Measurements from ENCODE around the gene ITGAL. TPM values are rescaled to one million over a fixed set of nuclear protein-coding genes. Genes with fewer than 3 reads are reported as not detected.

ITGAL gene
- total and polyA plus RNA-seq, 3 donors from 2014 or later: 2.8 to 6.7 (median 5.0) TPM

DNA sequence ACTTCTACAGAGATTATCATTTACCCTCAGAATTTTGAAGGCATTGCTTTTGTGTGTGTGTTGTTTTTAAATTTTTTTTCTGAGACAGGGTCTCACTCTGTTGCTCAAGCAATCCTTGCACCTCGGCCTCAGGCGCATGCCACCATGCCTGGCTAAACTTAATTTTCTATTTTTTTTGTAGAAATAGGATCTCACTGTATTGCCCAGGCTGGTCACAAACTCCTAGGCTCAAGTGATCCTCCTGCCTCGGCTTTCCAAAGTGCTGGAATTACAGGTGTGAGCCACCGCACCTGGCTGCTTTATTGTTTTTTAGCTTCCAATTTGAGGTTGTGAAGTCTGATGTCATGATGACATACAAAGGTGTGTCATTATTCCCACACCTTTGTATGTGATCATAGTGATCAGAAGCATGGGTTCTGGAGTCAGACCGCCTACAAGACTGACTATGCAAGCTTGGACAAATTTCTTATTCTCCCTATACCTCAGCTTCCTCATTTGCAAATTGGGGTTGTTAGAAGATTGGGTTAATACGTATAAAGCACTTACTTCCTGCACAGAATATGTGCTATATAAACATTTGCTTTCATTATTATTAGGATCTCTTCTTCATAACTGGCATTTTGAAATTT, 32.7 kb upstream of the ITGAL start:
- no peaks in the 10 kb centered on the region for H3K27me3 ChIP-seq
- no peaks in the 10 kb centered on the region for H3K9me3 ChIP-seq
- no peak overlapping the region for H3K27ac ChIP-seq
- DNase-seq: no peak
- H3K4me1 ChIP-seq: no peaks in the 10 kb centered on the region
- TF ChIP-seq, protein P1, sequence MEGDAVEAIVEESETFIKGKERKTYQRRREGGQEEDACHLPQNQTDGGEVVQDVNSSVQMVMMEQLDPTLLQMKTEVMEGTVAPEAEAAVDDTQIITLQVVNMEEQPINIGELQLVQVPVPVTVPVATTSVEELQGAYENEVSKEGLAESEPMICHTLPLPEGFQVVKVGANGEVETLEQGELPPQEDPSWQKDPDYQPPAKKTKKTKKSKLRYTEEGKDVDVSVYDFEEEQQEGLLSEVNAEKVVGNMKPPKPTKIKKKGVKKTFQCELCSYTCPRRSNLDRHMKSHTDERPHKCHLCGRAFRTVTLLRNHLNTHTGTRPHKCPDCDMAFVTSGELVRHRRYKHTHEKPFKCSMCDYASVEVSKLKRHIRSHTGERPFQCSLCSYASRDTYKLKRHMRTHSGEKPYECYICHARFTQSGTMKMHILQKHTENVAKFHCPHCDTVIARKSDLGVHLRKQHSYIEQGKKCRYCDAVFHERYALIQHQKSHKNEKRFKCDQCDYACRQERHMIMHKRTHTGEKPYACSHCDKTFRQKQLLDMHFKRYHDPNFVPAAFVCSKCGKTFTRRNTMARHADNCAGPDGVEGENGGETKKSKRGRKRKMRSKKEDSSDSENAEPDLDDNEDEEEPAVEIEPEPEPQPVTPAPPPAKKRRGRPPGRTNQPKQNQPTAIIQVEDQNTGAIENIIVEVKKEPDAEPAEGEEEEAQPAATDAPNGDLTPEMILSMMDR (IDR thresholded peaks at IDR 0.05): no peak
- no peak for TF ChIP-seq POLR2A (IDR thresholded peaks at IDR 0.05)
- H3K36me3 ChIP-seq (ENCODE audit: low read depth, missing control alignments): no peaks in the 10 kb centered on the region
- intact Hi-C loops (cut with DNase I; ENCODE audit: low total_unique reads): no loop called here
- WGBS, 2 donors: 90 to 92% methylated on average over 6 of the region's 6 CpGs
- H3K4me3 ChIP-seq: no peak overlapping the region

DNA sequence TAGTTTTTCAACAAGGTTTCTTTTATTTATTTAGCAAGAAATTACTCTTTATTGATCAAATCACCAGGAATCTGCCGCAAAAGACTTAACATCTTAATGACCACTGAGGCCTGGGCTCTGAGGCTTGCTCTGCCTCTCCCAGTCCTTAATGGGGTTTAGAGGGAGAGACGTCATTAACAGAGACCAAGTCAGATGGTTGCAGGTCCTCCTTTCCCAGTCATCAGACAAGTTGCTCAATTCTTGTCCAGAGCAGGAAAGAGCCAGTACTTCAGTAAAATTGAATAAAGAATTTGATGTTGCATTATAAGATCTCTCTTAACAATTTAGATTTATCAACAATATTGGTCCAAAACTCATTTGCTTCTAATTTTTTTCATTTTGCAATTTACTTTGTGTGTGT, 28.9 kb upstream of the ITGAL start:
- DNase-seq: no peak
- Histone ChIP-seq H3K27ac (no peak overlapping the region), H3K27me3 (no peaks in the 10 kb centered on the region), H3K9me3 (no peaks in the 10 kb centered on the region), H3K4me3 (no peak overlapping the region), H3K36me3 (ENCODE audit: low read depth, missing control alignments) (no peaks in the 10 kb centered on the region), H3K4me1 (no peaks in the 10 kb centered on the region)
- 75 to 80% methylated on average over 2 of the region's 2 CpGs for WGBS, 2 donors
- TF ChIP-seq, protein P1 (IDR thresholded peaks at IDR 0.05): no peak
- no peak for TF ChIP-seq POLR2A (IDR thresholded peaks at IDR 0.05)
- intact Hi-C loops (cut with DNase I; ENCODE audit: low total_unique reads): no loop called here

DNA sequence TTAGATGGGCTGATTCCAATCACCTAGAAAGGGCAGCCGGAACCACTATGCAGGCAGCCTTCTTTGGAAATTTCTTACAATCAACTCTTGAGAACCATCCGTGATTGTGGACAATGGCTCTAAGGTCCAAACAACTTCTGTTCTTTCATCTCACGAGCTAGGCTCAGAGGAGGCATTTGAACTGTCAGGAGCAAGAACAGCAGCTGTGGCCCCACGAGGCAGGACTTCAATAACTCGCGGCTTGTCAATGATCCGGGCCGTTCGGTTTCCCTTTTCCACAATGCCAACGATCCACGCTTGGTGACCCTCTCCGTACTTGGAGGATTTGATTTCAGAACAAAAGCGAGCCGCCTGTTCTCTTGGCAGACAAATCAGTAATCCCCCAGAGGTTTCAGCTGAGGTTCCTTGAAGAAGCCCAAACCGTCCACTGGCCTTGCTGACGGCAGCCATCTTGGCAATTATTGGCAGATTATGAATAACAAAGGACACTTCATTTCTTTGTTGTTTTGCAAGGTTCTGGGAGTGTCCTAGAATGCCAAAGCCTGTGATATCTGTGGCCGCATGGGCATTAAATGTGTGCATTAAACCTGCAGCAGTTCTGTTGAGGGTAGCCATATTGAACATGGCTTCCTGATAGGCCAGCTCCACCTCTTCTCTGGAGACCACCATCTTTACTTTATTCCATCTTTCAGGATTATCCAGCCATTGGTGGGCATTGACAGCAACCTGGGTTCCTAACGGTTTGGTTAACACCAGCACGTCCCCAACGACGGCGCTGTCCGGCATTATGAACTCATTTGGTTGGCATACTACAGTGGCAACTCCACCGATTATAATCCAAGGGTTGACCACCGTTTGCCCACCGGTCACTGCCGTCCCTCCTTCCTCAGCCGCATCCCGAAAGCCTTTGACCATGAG, 28.1 kb upstream of the ITGAL start:
- Histone ChIP-seq H3K9me3 (no peaks in the 10 kb centered on the region), H3K36me3 (ENCODE audit: low read depth, missing control alignments) (no peaks in the 10 kb centered on the region), H3K4me3 (peak overlapping the region; percentile 59 to 87), H3K27ac (peak overlapping the region; percentile 73 to 80), H3K4me1 (no peaks in the 10 kb centered on the region), H3K27me3 (no peaks in the 10 kb centered on the region)
- 68 to 78% methylated on average over 29 of the region's 29 CpGs for WGBS, 2 donors
- TF ChIP-seq POLR2A (IDR thresholded peaks at IDR 0.05): no peak
- TF ChIP-seq, protein P1 (IDR thresholded peaks at IDR 0.05): no peak
- intact Hi-C loops (cut with DNase I; ENCODE audit: low total_unique reads): no loop called here
- DNase-seq: no peak

DNA sequence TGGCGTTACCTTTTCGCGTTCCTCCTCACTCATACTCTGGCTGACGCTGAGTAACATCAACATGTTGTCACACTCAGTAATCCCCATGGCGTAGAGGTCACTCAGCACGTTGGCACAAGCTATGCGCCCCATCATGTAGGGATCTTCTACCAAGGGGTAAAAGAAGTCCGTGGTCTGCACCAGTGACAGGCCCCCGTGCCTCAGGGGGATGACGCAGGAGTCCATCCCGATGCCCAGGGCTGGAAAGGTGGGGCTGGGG, 27.5 kb upstream of the ITGAL start:
- 38 to 46% methylated on average over 7 to 11 of the region's 11 CpGs for WGBS, 2 donors
- H3K27ac ChIP-seq: peak overlapping the region; percentile 73 to 80
- no peaks in the 10 kb centered on the region for H3K36me3 ChIP-seq (ENCODE audit: low read depth, missing control alignments)
- no peak for DNase-seq
- H3K4me3 ChIP-seq: peak overlapping the region; percentile 59 to 87
- no peaks in the 10 kb centered on the region for H3K27me3 ChIP-seq
- intact Hi-C loops (cut with DNase I; ENCODE audit: low total_unique reads): no loop called here
- H3K9me3 ChIP-seq: no peaks in the 10 kb centered on the region
- TF ChIP-seq POLR2A (IDR thresholded peaks at IDR 0.05): no peak
- TF ChIP-seq, protein P1 (IDR thresholded peaks at IDR 0.05): no peak
- H3K4me1 ChIP-seq: no peaks in the 10 kb centered on the region

All from testis (tissue), 3 donors.